Smooth muscle cell (in vitro differentiated cells): Measurements from ENCODE around the gene PML. TPM values are rescaled to one million over a fixed set of nuclear protein-coding genes. Genes with fewer than 3 reads are reported as not detected.
A peak's percentile ranks its signal among the peaks of the same experiment; 100 is the strongest.
"Not testable (repeated sequence)": the region's sequence is repeated elsewhere in the genome, so short reads cannot be mapped to it uniquely, and the experiment has no call there.

Experiments used
- DNase-seq: peaks from one replicate; lab custom pipeline; 2025; ENCODE audit not compliant: unreplicated experiment; lab: John Stamatoyannopoulos, UW
- H2AFZ ChIP-seq: fragments of 200-600 bp; sonication (generic); 2 replicates; pipeline ENCODE4 v1.6.0; 2016; ENCODE audit warnings: antibody characterized with exemption, low read depth, mild to moderate bottlenecking
- H3F3A ChIP-seq: fragments of 200-600 bp; sonication (generic); 2 replicates; pipeline ENCODE4 v1.6.0; 2017; ENCODE audit warnings: antibody characterized with exemption, low read depth
- H3K27ac ChIP-seq: fragments of 200-600 bp; sonication (generic); 2 replicates; pipeline ENCODE4 v1.5.1; 2016; ENCODE audit warnings: low read depth, mild to moderate bottlenecking
- H3K27me3 ChIP-seq: fragments of 200-600 bp; sonication (generic); 2 replicates; pipeline ENCODE4 v1.6.1; 2016; ENCODE audit warnings: low read depth, mild to moderate bottlenecking
- H3K36me3 ChIP-seq: fragments of 200-600 bp; sonication (generic); 2 replicates; pipeline ENCODE4 v1.5.1; 2016; ENCODE audit warnings: low read depth
- H3K4me1 ChIP-seq: fragments of 200-600 bp; sonication (generic); 2 replicates; pipeline ENCODE4 v1.5.1; 2016; ENCODE audit warnings: low read depth
- H3K4me2 ChIP-seq: fragments of 200-600 bp; sonication (generic); 2 replicates; pipeline ENCODE4 v1.6.0; 2016; ENCODE audit warnings: mild to moderate bottlenecking
- H3K4me3 ChIP-seq: fragments of 200-600 bp; sonication (generic); 2 replicates; pipeline ENCODE4 v1.5.1; 2016; ENCODE audit warnings: mild to moderate bottlenecking
- H3K79me2 ChIP-seq: fragments of 200-600 bp; sonication (generic); 2 replicates; pipeline ENCODE4 v1.6.0; 2016; ENCODE audit warnings: low read depth, mild to moderate bottlenecking
- H3K9ac ChIP-seq: fragments of 200-600 bp; sonication (generic); 2 replicates; pipeline ENCODE4 v1.6.0; 2016; ENCODE audit warnings: low read depth
- H3K9me3 ChIP-seq: fragments of 200-600 bp; sonication (generic); replicated peaks from 2 replicates; pipeline ENCODE4 v1.5.1; 2016; ENCODE audit warnings: low read depth
- H4K20me1 ChIP-seq: fragments of 200-600 bp; sonication (generic); 2 replicates; pipeline ENCODE4 v1.6.0; 2016; ENCODE audit warnings: low read depth
- WGBS: methylation state at CpG from one replicate; pipeline ENCODE4 v1.1.7; 2016; ENCODE audit warnings: low lambda C conversion rate; 5-methylcytosine and 5-hydroxymethylcytosine counted together
- polyA plus RNA-seq: library from polyadenylated mRNA; unstranded; fragments of >200 nt; fragmentation: Nextera tagmentation; extraction: Ambion mirVana; gene quantifications from 2 replicates; pipeline ENCODE4 v1.2.1, GENCODE V29; 2016
- total RNA-seq: library from RNA; depleted of rRNA; stranded (reverse); fragments of >200 nt; gene quantifications from 2 replicates; pipeline ENCODE4 v1.2.3, GENCODE V29; 2014
- TF ChIP-seq, protein P1 (sequence below): fragments of 200-600 bp; sonication (generic); IDR thresholded peaks from 2 replicates; pipeline ENCODE4 v1.5.1; 2017; ENCODE audit warnings: borderline replicate concordance, mild to moderate bottlenecking, antibody characterized with exemption; ENCODE audit not compliant: insufficient read depth, poor library complexity, severe bottlenecking

PML gene
- total and polyA plus RNA-seq, 2 experiments from 2014 or later: 33.7 to 34.1 TPM

GRCh38 chr15:73969151-73969759, 25.3 kb upstream of the PML start:
- no peak overlapping the region for H3K4me3 ChIP-seq
- DNase-seq: no peak
- TF ChIP-seq, protein P1, sequence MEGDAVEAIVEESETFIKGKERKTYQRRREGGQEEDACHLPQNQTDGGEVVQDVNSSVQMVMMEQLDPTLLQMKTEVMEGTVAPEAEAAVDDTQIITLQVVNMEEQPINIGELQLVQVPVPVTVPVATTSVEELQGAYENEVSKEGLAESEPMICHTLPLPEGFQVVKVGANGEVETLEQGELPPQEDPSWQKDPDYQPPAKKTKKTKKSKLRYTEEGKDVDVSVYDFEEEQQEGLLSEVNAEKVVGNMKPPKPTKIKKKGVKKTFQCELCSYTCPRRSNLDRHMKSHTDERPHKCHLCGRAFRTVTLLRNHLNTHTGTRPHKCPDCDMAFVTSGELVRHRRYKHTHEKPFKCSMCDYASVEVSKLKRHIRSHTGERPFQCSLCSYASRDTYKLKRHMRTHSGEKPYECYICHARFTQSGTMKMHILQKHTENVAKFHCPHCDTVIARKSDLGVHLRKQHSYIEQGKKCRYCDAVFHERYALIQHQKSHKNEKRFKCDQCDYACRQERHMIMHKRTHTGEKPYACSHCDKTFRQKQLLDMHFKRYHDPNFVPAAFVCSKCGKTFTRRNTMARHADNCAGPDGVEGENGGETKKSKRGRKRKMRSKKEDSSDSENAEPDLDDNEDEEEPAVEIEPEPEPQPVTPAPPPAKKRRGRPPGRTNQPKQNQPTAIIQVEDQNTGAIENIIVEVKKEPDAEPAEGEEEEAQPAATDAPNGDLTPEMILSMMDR: no peak
- WGBS: 83% methylated on average over 6 of the region's 6 CpGs
- no peaks in the 10 kb centered on the region for H3K79me2 ChIP-seq
- no peaks in the 10 kb centered on the region for H3K36me3 ChIP-seq
- H3K27me3 ChIP-seq: no peaks in the 10 kb centered on the region
- no peak overlapping the region for H3K9ac ChIP-seq
- H3K4me2 ChIP-seq: no peak overlapping the region
- H2AFZ ChIP-seq: no peak overlapping the region
- H3F3A ChIP-seq: peaks cover 8% of the 10 kb centered on the region
- H3K9me3 ChIP-seq: no peaks in the 10 kb centered on the region
- H4K20me1 ChIP-seq: no peaks in the 10 kb centered on the region
- H3K4me1 ChIP-seq: peaks cover 13% of the 10 kb centered on the region
- no peak overlapping the region for H3K27ac ChIP-seq

- Histone ChIP-seq H3K27me3 (no peaks in the 10 kb centered on the region), H3K79me2 (no peaks in the 10 kb centered on the region), H3K4me3 (peak overlapping the region; percentile 28), H3K4me1 (no peaks in the 10 kb centered on the region), H2AFZ (peak overlapping the region; percentile 61), H3K36me3 (no peaks in the 10 kb centered on the region), H4K20me1 (no peaks in the 10 kb centered on the region), H3K9me3 (no peaks in the 10 kb centered on the region), H3K27ac (no peak overlapping the region), H3K9ac (no peak overlapping the region), H3K4me2 (peak overlapping the region; percentile 81), H3F3A (no peaks in the 10 kb centered on the region)
- DNase-seq: peak; percentile 44
- 37% methylated on average over 26 of the region's 26 CpGs for WGBS
- TF ChIP-seq, protein P1: peak; percentile 87
These were observed 21.4 kb upstream of the PML start for GRCh38 chr15:73972984-73973682.

DNA sequence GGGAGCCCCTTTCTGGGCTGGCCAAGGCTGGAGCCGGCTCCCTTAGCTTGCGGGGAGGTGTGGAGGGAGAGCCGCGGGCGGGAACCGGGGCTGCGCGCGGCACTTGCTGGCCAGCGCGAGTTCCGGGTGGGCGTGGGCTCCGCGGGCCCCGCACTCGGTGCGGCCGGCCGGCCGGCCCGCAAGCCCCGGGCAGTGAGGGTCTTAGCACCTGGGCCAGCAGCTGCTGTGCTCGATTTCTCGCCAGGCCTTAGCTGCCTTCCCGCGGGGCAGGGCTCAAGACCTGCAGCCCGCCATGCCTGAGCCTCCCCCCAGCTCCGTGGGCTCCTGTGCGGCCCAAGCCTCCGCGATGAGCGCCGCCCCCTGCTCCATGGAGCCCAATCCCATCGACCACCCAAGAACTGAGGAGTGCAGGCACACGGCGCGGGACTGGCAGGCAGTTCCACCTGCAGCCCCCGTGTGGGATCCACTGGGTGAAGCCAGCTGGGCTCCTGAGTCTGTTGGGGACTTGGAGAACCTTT, 20.8 kb upstream of the PML start:
- WGBS: 93% methylated on average over 39 of the region's 39 CpGs
- not testable (repeated sequence) for H3K27ac ChIP-seq, H3K27me3 ChIP-seq, DNase-seq, H2AFZ ChIP-seq, H3K4me1 ChIP-seq, H3F3A ChIP-seq, H3K9ac ChIP-seq, H3K79me2 ChIP-seq, H3K4me2 ChIP-seq, H4K20me1 ChIP-seq, H3K36me3 ChIP-seq, H3K4me3 ChIP-seq, H3K9me3 ChIP-seq

GRCh38 chr15:73975440-73976125, 18.9 kb upstream of the PML start:
- not testable (repeated sequence) for DNase-seq, H3K9me3 ChIP-seq, H3K79me2 ChIP-seq, H3K36me3 ChIP-seq, H3K4me3 ChIP-seq, H3K4me1 ChIP-seq, H3F3A ChIP-seq, H4K20me1 ChIP-seq, H3K27me3 ChIP-seq, H3K9ac ChIP-seq, H3K27ac ChIP-seq, H2AFZ ChIP-seq
- WGBS: 78% methylated on average over 18 of the region's 18 CpGs
- peak overlapping the region; percentile 13 for H3K4me2 ChIP-seq
